ENCODE results near the gene PRX. TPM values are rescaled to one million over a fixed set of nuclear protein-coding genes. Genes with fewer than 3 reads are reported as not detected.

The PRX gene
- total and polyA plus RNA-seq, 9 of the 15 experiments (the other 6 are each of a cell fraction or from before 2014, with no cell fraction given), result 0.65 to 3.5 (median 1.7) TPM; not detected in 2

DNA sequence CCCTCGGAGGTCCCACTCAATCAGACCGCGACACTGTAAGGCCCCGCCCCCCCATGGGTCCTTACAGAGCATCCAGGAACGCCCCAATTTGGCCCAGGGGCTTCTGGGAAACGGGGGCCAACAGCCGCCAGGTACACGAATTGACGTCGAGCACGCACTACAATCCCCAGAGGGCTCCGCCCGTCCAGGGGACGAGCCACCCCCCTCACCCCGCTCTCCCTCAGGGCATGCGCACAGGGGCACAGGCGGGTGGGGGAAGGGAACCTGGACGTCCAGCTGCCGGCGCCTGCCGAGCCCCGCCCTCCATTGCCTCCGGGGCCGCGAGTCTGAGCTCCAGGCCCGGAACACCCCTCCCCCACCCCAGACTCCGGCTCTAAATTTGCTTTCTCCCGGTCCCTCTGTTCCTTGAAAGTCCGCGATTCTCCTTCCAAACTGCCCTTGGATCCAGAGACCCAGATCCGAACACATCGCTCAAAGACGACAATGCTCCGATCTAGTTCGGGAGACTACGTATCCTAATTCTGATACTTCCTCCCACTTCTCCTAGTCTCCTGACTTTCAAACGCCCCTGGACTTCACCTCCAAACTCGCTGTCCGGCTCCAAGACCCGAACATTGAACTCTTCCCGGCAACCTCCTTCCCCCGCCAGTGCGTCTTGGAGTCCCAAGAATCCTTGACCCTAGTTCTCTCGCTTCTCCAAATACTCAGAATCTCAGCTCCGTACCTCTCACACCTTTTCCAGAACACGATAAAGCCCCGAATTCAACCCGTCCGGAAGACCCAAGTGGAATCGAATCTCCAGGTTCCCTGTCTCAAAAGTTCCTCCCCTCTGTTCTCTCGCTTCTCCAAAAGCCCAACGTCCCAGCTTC lies 30.2 kb upstream of the PRX start (continued):
- TF ChIP-seq ZNF253 (CRISPR knock-in tag; conservative IDR thresholded peaks at IDR 0.05) (no peak), MEIS2 (IDR thresholded peaks at IDR 0.05; ENCODE audit: partially characterized antibody) (peak; percentile 86), NFRKB (IDR thresholded peaks at IDR 0.05; ENCODE audit: low read depth) (peak; percentile 95), RB1 (IDR thresholded peaks at IDR 0.05; ENCODE audit: low read depth) (peak; percentile 83), ZSCAN29 (IDR thresholded peaks at IDR 0.05) (0 out of 2 replicates have a peak, but pooled peaks have one; percentile 8), ZNF785 (CRISPR knock-in tag; IDR thresholded peaks at IDR 0.05) (no peak), SMAD1 (IDR thresholded peaks at IDR 0.05; ENCODE audit: low read depth, low read length, partially characterized antibody) (peak; percentile 55), TBP (optimal IDR thresholded peaks at IDR 0.05; ENCODE audit: low read depth, low read length) (peak; percentile 47), LCOR (CRISPR knock-in tag; IDR thresholded peaks at IDR 0.05) (peak; percentile 26; the same call in 1 of the 2 replicates), CREM (IDR thresholded peaks at IDR 0.05; ENCODE audit: low read depth) (peak; percentile 95), SP2 (IDR thresholded peaks at IDR 0.05; ENCODE audit: extremely low read depth, low read depth, low read length, poor library complexity, severe bottlenecking) (no peak), DDX20 (tag; IDR thresholded peaks at IDR 0.05; ENCODE audit: low read depth) (no peak), E2F8 (IDR thresholded peaks at IDR 0.05; ENCODE audit: low read depth, partially characterized antibody) (no peak), ZNF699 (CRISPR knock-in tag; IDR thresholded peaks at IDR 0.05; ENCODE audit: insufficient replicate concordance) (no peak), ETV6 (IDR thresholded peaks at IDR 0.05; ENCODE audit: borderline replicate concordance in 1 of 2, low read depth in 2 of 2, low read length in 1 of 2) (no peak), ETV6 (CRISPR knock-in tag; IDR thresholded peaks at IDR 0.05; ENCODE audit: borderline replicate concordance) (no peak), ZNF644 (tag; IDR thresholded peaks at IDR 0.05; ENCODE audit: low read depth) (no peak; the same call in 1 of the 2 replicates), TGIF2 (CRISPR knock-in tag; IDR thresholded peaks at IDR 0.05) (no peak)
- TF ChIP-seq, protein P1, sequence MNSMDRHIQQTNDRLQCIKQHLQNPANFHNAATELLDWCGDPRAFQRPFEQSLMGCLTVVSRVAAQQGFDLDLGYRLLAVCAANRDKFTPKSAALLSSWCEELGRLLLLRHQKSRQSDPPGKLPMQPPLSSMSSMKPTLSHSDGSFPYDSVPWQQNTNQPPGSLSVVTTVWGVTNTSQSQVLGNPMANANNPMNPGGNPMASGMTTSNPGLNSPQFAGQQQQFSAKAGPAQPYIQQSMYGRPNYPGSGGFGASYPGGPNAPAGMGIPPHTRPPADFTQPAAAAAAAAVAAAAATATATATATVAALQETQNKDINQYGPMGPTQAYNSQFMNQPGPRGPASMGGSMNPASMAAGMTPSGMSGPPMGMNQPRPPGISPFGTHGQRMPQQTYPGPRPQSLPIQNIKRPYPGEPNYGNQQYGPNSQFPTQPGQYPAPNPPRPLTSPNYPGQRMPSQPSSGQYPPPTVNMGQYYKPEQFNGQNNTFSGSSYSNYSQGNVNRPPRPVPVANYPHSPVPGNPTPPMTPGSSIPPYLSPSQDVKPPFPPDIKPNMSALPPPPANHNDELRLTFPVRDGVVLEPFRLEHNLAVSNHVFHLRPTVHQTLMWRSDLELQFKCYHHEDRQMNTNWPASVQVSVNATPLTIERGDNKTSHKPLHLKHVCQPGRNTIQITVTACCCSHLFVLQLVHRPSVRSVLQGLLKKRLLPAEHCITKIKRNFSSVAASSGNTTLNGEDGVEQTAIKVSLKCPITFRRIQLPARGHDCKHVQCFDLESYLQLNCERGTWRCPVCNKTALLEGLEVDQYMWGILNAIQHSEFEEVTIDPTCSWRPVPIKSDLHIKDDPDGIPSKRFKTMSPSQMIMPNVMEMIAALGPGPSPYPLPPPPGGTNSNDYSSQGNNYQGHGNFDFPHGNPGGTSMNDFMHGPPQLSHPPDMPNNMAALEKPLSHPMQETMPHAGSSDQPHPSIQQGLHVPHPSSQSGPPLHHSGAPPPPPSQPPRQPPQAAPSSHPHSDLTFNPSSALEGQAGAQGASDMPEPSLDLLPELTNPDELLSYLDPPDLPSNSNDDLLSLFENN (IDR thresholded peaks at IDR 0.05; ENCODE audit: low read depth in 2 of 2, low read length in 2 of 2), result peak in 1 of 2 experiments; percentile 26; a peak in 1 of 4 replicates
- TF ChIP-seq, protein P2, sequence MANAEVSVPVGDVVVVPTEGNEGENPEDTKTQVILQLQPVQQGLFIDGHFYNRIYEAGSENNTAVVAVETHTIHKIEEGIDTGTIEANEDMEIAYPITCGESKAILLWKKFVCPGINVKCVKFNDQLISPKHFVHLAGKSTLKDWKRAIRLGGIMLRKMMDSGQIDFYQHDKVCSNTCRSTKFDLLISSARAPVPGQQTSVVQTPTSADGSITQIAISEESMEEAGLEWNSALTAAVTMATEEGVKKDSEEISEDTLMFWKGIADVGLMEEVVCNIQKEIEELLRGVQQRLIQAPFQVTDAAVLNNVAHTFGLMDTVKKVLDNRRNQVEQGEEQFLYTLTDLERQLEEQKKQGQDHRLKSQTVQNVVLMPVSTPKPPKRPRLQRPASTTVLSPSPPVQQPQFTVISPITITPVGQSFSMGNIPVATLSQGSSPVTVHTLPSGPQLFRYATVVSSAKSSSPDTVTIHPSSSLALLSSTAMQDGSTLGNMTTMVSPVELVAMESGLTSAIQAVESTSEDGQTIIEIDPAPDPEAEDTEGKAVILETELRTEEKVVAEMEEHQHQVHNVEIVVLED (CRISPR knock-in tag; IDR thresholded peaks at IDR 0.05), result peak; percentile 76
